Body of pancreas (tissue), 4 donors: ENCODE results near the gene RANBP17. TPM values are rescaled to one million over a fixed set of nuclear protein-coding genes. Genes with fewer than 3 reads are reported as not detected.

ENCODE experiments used
- ATAC-seq: fragments of 150-250 bp; one replicate; pipeline ENCODE4 v1.9.1; 2016
- DNase-seq, 4 donors: peaks; one replicate each; pipeline ENCODE4 v3.0.0-alpha.2; 2019
- H3K27ac ChIP-seq, 4 donors: fragments of 200-600 bp; sonication (generic); 1 replicate in 3 of 4; 2 replicates in 1 of 4; pipeline versions ENCODE4 v1.5.1 to v1.6.1; 2016 to 2019; ENCODE audit warnings: mild to moderate bottlenecking in 1 of 4, mixed read lengths in 1 of 4, moderate library complexity in 1 of 4
- H3K27me3 ChIP-seq, 2 donors: fragments of 200-600 bp; sonication (generic); one replicate each; pipeline ENCODE4 v1.6.0; 2016; ENCODE audit warnings: mild to moderate bottlenecking in 1 of 2
- H3K36me3 ChIP-seq, 2 donors: fragments of 200-600 bp; sonication (generic); replicated peaks in 1 of 2; 2 replicates each; pipeline ENCODE4 v1.5.1; 2016; ENCODE audit warnings: low read depth in 2 of 2; ENCODE audit not compliant: insufficient read depth in 1 of 2
- H3K4me1 ChIP-seq: fragments of 200-600 bp; sonication (generic); one replicate; pipeline ENCODE4 v1.6.0; 2016
- H3K4me3 ChIP-seq, 2 donors: fragments of 200-600 bp; sonication (generic); 1 replicate in 1 of 2; 2 replicates in 1 of 2; pipeline ENCODE4 v1.5.1; 2016 to 2019
- H3K9me3 ChIP-seq, 3 donors: fragments of 200-600 bp; sonication (generic); 1 replicate in 2 of 3; 2 replicates in 1 of 3; pipeline ENCODE4 v1.5.1; 2016
- CTCF ChIP-seq, 7 experiments: fragments of 450-650 bp in 4 of 7; fragments of 200-600 bp in 3 of 7; sonication (generic) in 3 of 7; IDR thresholded peaks; one replicate each; pipeline ENCODE4 v1.5.1; 2016 to 2019; ENCODE audit warnings: antibody characterized with exemption in 7 of 7
- POLR2A ChIP-seq, 3 donors: fragments of 450-650 bp; IDR thresholded peaks; one replicate each; pipeline ENCODE4 v1.6.1; 2016; ENCODE audit warnings: antibody characterized with exemption in 3 of 3, mild to moderate bottlenecking in 2 of 3
- WGBS, 2 donors: methylation state at CpG; one replicate each; pipeline ENCODE4 v1.1.5; 2017; 5-methylcytosine and 5-hydroxymethylcytosine counted together
- intact Hi-C: fragments of 100-400 bp; cut with DNase I; formaldehyde crosslinking; loops from one replicate; pipeline ENCODE4 v1.15.1; 2023
- total RNA-seq, 2 donors: library from RNA; depleted of rRNA; stranded (reverse); fragments of >200 nt; gene quantifications; one replicate each; pipeline ENCODE4 v1.1.0, GENCODE V29; 2016

RANBP17 gene
- total RNA-seq, 2 donors from 2014 or later, result 6.6 to 9.1 TPM

- Histone ChIP-seq H3K9me3 (no peaks in the 10 kb centered on the region), H3K27me3 (no peaks in the 10 kb centered on the region), H3K36me3 (no peaks in the 10 kb centered on the region), H3K27ac (no peak overlapping the region), H3K4me1 (peaks cover 11% of the 10 kb centered on the region), H3K4me3 (no peak overlapping the region)
- ATAC-seq (no peak), DNase-seq (no peak)
- WGBS, 2 donors, result 40 to 48% methylated on average over 4 of the region's 4 CpGs
- intact Hi-C loops, result no loop called here
- no peak for TF ChIP-seq CTCF (IDR thresholded peaks at IDR 0.05)
- TF ChIP-seq POLR2A (IDR thresholded peaks at IDR 0.05), result no peak
These were observed 25.6 kb upstream of the RANBP17 start for GRCh38 chr5:170836226-170836625.

GRCh38 chr5:170843870-170844269 is 17.9 kb upstream of the RANBP17 start:
- intact Hi-C loops, result no loop called here
- no peak for DNase-seq
- no peak for ATAC-seq
- no peaks in the 10 kb centered on the region for H3K9me3 ChIP-seq
- WGBS, 2 donors, result 59 to 61% methylated on average over 2 of the region's 2 CpGs
- H3K27ac ChIP-seq, result no peak overlapping the region
- H3K36me3 ChIP-seq, result no peaks in the 10 kb centered on the region
- no peaks in the 10 kb centered on the region for H3K4me1 ChIP-seq
- no peaks in the 10 kb centered on the region for H3K27me3 ChIP-seq
- no peak overlapping the region for H3K4me3 ChIP-seq
- no peak for TF ChIP-seq CTCF (IDR thresholded peaks at IDR 0.05)
- TF ChIP-seq POLR2A (IDR thresholded peaks at IDR 0.05), result no peak

- Histone ChIP-seq H3K36me3 (no peaks in the 10 kb centered on the region), H3K4me3 (no peak overlapping the region), H3K27me3 (no peaks in the 10 kb centered on the region), H3K9me3 (no peaks in the 10 kb centered on the region), H3K4me1 (no peaks in the 10 kb centered on the region), H3K27ac (no peak overlapping the region)
- TF ChIP-seq CTCF (IDR thresholded peaks at IDR 0.05), result no peak
- no peak for TF ChIP-seq POLR2A (IDR thresholded peaks at IDR 0.05)
- ATAC-seq (no peak), DNase-seq (no peak)
- 79 to 91% methylated on average over 2 of the region's 2 CpGs for WGBS, 2 donors
- intact Hi-C loops, result no loop called here
These were observed 17.2 kb upstream of the RANBP17 start for GRCh38 chr5:170844651-170845050.

GRCh38 chr5:170846416-170846815 is 15.4 kb upstream of the RANBP17 start:
- Histone ChIP-seq H3K27ac (no peak overlapping the region), H3K4me1 (no peaks in the 10 kb centered on the region), H3K27me3 (no peaks in the 10 kb centered on the region), H3K36me3 (no peaks in the 10 kb centered on the region), H3K9me3 (no peaks in the 10 kb centered on the region), H3K4me3 (no peak overlapping the region)
- DNase-seq (no peak), ATAC-seq (no peak)
- TF ChIP-seq CTCF (IDR thresholded peaks at IDR 0.05) (no peak), POLR2A (IDR thresholded peaks at IDR 0.05) (no peak)
- intact Hi-C loops, result no loop called here

GRCh38 chr5:170846846-170847245 is 15.0 kb upstream of the RANBP17 start:
- Histone ChIP-seq H3K27me3 (no peaks in the 10 kb centered on the region), H3K4me3 (no peak overlapping the region), H3K4me1 (no peaks in the 10 kb centered on the region), H3K36me3 (no peaks in the 10 kb centered on the region), H3K9me3 (no peaks in the 10 kb centered on the region), H3K27ac (no peak overlapping the region)
- ATAC-seq (no peak), DNase-seq (no peak)
- intact Hi-C loops, result no loop called here
- TF ChIP-seq POLR2A (IDR thresholded peaks at IDR 0.05) (no peak), CTCF (IDR thresholded peaks at IDR 0.05) (no peak)
